HG03066 (cell line): ENCODE measurements around the gene THAP4.
"Not testable (repeated sequence)": the region's sequence is repeated elsewhere in the genome, so short reads cannot be mapped to it uniquely, and the experiment has no call there.

Experiments used
- ATAC-seq: cut with Tn5 transposase; IDR thresholded peaks from one replicate; pipeline ENCODE4 v1.9.1; 2021; ENCODE audit warnings: low read depth; ENCODE audit not compliant: unreplicated experiment

Gene THAP4

GRCh38 chr2:241567266-241567665, 69.7 kb downstream of the THAP4 start:
- not testable (repeated sequence) for ATAC-seq

DNA sequence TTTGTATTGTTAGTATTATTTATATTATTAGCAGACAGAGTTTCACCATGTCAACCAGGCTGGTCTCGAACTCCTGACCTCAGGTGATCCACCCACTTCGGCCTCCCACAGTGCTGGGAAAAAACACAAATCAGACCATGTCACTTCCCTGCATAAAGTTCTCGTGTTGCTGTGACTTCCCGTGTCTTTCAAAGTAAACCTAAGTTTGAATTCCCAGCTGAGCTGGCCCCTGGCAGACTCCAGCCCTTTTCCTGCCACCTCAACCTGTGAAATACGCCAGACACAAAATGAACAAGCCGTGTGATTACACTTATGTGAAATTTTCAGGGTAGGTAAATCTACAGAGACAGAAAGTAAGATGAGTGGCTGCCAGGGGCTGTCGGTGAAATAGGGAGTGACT, 70.5 kb downstream of the THAP4 start:
- no peak for ATAC-seq

- not testable (repeated sequence) for ATAC-seq
Measured at GRCh38 chr2:241566021-241566420, 70.9 kb downstream of the THAP4 start.

DNA sequence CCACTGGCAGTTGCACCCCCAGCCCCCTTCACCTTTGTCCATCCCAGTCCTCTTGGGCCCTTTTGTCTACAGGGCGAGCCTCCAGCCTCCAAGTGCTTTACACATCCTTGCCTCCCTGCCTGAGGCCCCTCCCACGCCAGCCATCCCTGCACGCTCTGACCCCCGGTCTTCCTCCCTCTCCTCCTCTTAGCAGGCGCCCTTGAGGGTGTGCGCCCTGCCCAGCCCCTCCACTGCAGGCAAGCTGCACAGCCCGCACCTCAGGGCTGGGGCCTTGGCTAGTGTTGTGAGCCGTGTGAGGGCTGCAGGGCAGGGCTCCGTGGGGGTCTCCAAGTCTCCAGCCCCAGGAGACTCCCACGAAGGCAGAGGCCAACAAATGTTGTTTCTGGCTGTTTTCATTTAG, 71.5 kb downstream of the THAP4 start:
- ATAC-seq, result no peak

- ATAC-seq, result no peak
Measured at GRCh38 chr2:241564596-241565410, 72.2 kb downstream of the THAP4 start.

- ATAC-seq, result no peak
Measured at GRCh38 chr2:241563981-241564595, 72.9 kb downstream of the THAP4 start.

DNA sequence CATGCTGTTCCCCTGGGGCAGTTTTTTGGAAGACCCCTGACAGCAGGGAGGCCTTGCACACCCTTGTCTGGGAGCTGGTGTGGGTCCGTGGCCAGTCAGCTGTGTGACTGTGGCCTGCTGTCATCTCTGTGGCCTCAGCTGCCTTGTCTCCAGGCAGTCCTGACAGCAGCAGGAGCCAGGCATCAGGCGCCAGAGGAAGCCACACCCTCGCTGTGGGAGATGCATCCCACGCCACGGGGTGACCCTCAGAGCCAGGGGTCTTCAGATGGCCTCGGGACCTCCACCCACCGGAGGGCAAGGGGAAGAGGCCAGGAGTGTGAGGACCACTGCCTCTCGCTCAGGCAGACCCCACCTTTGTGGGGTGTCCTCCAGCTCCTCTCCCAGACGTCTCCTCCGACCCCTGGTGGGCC, 73.4 kb downstream of the THAP4 start:
- no peak for ATAC-seq

DNA sequence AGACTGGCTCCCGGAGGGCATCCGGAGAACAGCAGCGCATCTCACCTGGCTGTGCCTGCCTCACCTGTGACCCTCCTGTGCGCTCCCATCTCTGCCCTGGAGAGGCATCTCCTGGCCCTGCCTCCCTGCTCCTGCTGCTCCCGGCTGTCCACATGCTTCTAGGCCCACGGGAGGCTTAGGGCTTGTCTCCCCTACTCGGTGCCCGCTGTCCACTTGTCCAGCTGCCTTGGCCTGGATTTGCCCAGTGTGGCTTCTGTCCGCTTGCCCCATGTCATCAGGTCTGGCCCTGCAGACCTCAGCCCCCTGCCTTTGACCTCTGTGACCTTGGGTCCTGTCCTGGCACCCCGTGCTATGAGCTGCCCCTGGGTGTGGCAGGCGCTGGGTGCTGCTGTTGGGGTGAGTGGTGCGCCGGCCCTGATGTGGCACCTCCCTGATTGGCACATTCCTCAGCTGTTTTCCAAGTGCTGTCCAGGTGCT, 73.9 kb downstream of the THAP4 start:
- no peak for ATAC-seq

DNA sequence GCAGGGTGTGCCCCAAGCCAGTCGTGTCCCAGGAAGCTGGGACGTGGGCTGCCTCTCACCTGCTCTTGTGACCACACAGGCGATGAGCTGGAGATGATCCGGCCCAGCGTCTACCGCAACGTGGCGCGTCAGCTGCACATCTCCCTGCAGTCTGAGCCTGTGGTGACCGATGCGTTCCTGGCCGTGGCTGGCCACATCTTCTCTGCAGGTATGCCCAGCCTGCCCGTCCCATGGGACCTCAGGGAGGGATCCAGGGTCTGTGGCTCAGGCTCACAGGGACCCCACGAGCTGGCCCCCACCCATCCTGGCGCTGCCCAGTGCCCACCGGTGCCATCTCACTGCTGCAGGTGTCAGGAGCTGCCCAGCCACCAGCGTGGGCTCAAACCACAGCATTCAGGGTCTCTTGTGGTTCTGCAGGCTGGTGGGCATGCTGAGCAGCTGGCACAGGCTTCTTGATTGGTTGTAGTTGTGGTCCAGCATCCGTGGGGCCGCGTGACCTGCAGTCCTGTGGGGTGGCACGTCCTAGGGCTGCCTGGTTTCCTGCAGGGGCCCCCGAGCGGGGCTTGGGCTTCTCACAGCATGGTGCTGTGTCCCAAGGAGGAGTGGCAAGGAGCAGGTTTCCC, 74.6 kb downstream of the THAP4 start:
- ATAC-seq, result no peak

DNA sequence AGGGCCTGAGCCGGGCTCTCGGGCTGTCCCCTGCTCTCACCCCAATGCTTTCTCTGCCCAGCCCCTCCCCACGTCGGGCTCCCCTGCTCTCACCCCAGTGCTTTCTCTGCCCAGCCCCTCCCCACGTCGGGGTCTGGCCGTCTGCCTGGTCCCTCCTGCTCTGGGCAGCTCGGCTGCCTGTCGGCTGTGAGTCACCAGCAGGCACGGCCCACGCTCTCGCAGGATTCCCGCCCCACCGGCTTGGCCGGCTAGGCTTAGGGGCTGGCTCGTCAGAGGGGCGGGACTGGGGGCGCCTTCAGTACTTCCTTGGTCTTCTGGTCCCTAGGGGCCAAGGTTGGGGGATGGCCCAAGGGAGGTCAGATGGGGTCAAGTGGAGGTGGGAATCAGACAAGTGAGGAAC, 75.1 kb downstream of the THAP4 start:
- ATAC-seq, result no peak

DNA sequence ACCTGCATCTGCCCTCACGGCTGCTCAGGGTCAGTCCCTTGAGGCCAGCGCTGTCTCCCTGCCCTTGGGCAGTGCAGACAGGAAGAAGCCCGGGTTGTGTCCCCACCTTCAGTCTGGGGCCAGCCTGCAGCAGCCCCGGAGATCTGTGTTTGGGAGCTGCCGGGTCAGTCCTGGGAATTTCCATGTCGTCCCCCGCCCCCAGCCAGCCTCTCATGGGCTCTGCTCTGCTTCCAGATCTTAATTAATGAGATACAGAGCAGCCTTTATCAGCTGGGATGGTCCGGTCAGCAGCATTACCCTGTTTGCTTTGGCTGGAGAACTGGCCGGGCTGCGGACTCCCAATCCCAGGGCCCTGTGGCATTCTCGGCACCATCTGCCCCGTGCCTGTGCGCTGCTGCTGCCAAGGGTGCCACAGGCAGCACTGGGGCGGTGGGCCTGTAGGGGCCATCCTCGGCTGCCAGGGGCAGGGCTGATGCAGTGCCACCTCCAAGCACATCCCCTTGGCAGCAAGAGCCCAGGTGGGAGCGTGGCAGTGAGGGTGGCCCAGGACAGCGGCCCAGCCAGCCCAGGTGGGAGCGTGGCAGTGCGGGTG, 76.0 kb downstream of the THAP4 start:
- no peak for ATAC-seq

- no peak for ATAC-seq
Measured at GRCh38 chr2:241560162-241560882, 76.6 kb downstream of the THAP4 start.

GRCh38 chr2:241559323-241560161, 77.4 kb downstream of the THAP4 start:
- no peak for ATAC-seq

DNA sequence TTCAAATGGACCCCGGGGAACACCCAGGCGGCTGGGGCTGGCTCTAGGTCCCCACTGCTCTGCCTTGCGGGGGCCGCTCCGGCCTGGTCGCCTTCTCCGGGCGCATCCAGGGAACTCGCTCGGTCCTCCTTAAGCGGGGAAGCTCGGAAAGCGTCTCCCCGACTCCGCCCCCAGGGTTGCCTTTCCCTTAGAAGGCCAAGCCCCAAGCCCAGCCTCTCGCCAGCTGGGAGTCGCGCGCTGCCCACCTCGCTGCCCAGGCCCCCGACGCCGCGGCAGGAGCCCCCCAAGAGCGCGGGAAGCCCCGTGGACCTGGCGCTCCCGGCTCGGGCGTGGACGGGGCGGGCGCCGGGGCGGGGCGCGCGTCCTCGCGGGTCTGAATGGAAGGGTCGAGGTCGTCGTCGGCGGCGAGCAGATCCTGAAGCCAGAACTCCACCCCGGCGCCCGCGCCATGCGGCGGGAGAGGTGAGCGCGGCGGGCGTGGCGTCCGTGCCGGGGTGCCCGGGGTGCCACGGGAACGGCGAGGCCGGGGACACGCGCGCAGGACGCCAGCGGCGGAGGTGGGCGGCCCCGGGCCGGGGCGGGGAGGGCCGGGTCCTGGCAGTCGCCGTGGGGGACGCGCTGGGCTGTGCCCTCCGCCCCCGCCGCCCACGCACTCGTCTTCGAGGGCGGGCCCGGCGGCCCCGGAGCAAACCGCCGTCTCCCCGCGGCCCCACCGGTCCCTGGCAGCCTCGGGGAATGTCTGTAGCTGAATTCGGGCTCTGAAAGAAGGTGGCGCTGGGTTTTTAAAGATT, 78.2 kb downstream of the THAP4 start, which contains the start of gene BOK:
Gene BOK (plus strand): TSS at position 214 of the 791 bp plus-strand sequence. CDS start 739 bp downstream, outside the sequence.
- no peak for ATAC-seq

DNA sequence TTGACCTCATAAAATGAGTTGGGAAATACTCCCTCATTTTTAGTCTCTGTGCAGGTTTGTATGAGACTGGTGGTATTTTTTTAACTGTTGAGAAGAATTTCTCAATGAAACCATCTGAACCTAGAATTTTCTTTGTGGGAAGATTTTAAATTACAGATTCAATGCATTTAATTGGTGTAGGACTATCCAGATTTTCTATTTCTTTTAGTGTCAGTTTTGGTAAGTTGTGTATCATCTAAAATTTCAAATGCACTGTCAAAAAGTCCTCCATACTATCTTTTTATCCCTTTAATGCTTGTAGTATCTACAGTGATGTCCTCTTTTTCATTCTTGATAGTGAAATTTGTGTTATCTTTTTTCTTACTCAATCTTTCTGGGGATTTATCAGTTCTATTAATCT, 80.2 kb downstream of the THAP4 start:
- ATAC-seq, result no peak

DNA sequence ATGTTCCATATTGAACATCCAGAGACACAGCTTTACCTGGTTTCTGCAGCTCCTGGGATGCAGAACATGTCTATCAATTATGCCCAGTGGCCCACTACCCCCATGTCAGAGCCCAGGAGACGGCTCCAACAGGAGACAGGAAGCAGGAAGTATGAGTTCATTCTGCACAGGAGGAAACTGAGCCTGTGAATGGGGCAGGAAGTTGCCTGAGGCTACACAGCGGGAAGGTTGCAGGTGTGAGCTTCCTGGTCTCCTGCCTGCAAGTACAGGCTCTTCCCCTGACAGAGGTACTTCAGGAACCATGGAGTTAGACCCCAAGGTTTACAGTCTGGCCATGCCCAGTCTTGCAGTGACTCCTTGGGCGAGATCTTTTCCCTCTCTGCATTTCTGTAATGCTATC, 81.2 kb downstream of the THAP4 start:
- no peak for ATAC-seq

DNA sequence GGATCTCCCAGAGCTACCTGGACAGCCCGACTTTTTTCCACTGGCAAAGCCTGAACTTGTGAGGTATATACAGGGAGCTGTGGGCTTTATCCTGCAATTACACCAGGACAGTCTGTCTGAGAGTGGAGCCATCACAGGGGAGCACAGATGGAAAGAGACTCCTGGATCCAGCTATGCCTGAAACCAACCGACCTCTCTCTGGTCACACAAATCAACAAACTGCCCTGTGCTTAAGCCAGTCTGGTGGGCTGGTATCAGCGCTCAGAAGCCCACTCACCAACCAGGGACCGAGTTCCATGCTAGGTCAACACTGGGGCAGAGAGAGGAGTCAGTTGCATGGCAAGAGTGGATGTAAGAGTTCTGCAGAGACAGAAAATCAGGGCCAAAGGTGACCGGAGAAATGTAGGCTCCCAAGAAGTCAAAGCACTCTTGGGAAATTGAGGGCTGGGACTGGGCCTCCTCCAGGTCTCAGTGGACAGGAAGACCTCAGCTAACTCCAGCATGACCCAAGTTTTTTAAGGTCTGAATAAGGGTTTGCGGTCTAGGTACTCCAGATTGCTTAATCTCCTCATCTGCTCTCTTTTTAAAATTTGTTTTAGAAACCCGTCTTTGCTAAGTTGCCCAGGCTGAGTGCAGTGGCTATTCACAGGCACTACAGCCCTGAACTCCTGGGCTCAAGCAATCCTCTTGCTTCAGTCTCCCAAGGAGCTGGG, 82.2 kb downstream of the THAP4 start:
- no peak for ATAC-seq

DNA sequence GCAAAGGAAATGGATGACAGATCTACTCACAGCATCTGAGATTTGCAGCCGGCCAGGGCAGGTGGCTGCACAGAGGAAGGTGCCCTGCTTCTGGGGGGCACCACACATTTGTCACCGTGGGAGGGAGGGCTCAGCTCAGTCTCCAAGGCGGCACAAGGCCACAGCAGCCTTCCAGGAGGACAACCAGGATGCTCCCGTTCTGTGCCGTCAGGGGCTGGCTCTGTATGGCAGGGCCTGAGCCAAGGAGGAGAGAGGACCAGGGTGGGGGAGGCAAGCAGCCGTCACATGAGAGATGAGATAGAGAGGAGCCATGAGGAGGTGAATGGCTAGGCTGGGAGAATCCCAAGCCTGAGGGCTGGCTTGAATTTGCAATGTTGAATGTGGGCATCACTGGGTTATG, 83.0 kb downstream of the THAP4 start:
- no peak for ATAC-seq
